Measurements from ENCODE around the gene CD59.

Gene CD59

GRCh38 chr11:33668951-33669596 lies 67.1 kb downstream of the CD59 start:
- H3K36me3 ChIP-seq (ENCODE audit: low read depth) = no peaks in the 10 kb centered on the region
- DNase-seq (ENCODE audit: low spot score) (no peak), ATAC-seq (ENCODE audit: low read depth) (no peak)
- no peaks in the 10 kb centered on the region for H3K27me3 ChIP-seq (ENCODE audit: insufficient read depth, poor library complexity, severe bottlenecking)
- TF ChIP-seq CTCF (IDR thresholded peaks at IDR 0.05; ENCODE audit: poor library complexity, severe bottlenecking) = no peak
- H3K9me3 ChIP-seq (ENCODE audit: severe bottlenecking) = no peaks in the 10 kb centered on the region
- H3K27ac ChIP-seq (ENCODE audit: poor library complexity, severe bottlenecking) = no peak overlapping the region
- H3K4me1 ChIP-seq (ENCODE audit: insufficient read depth, poor library complexity, severe bottlenecking) = peaks cover 2% of the 10 kb centered on the region
- no peak overlapping the region for H3K4me3 ChIP-seq (ENCODE audit: severe bottlenecking)

GRCh38 chr11:33668468-33668825 lies 67.8 kb downstream of the CD59 start:
- ATAC-seq (ENCODE audit: low read depth) = no peak

GRCh38 chr11:33667819-33668467 lies 68.3 kb downstream of the CD59 start:
- Histone ChIP-seq H3K4me1 (ENCODE audit: insufficient read depth, poor library complexity, severe bottlenecking) (peaks cover 2% of the 10 kb centered on the region), H3K27me3 (ENCODE audit: insufficient read depth, poor library complexity, severe bottlenecking) (no peaks in the 10 kb centered on the region), H3K27ac (ENCODE audit: poor library complexity, severe bottlenecking) (no peak overlapping the region), H3K9me3 (ENCODE audit: severe bottlenecking) (no peaks in the 10 kb centered on the region), H3K4me3 (ENCODE audit: severe bottlenecking) (no peak overlapping the region), H3K36me3 (ENCODE audit: low read depth) (no peaks in the 10 kb centered on the region)
- no peak for TF ChIP-seq CTCF (IDR thresholded peaks at IDR 0.05; ENCODE audit: poor library complexity, severe bottlenecking)
- DNase-seq (ENCODE audit: low spot score) (no peak), ATAC-seq (ENCODE audit: low read depth) (no peak)

More at GRCh38 chr11:33668468-33668825, 67.8 kb downstream of the CD59 start:
- H3K27me3 ChIP-seq (ENCODE audit: insufficient read depth, poor library complexity, severe bottlenecking) = no peaks in the 10 kb centered on the region
- no peak overlapping the region for H3K4me3 ChIP-seq (ENCODE audit: severe bottlenecking)
- TF ChIP-seq CTCF (IDR thresholded peaks at IDR 0.05; ENCODE audit: poor library complexity, severe bottlenecking) = no peak
- no peaks in the 10 kb centered on the region for H3K36me3 ChIP-seq (ENCODE audit: low read depth)
- no peaks in the 10 kb centered on the region for H3K9me3 ChIP-seq (ENCODE audit: severe bottlenecking)
- no peak overlapping the region for H3K27ac ChIP-seq (ENCODE audit: poor library complexity, severe bottlenecking)
- DNase-seq (ENCODE audit: low spot score) = no peak
- H3K4me1 ChIP-seq (ENCODE audit: insufficient read depth, poor library complexity, severe bottlenecking) = peaks cover 2% of the 10 kb centered on the region

- Histone ChIP-seq H3K4me1 (ENCODE audit: insufficient read depth, poor library complexity, severe bottlenecking) (peaks cover 2% of the 10 kb centered on the region), H3K27me3 (ENCODE audit: insufficient read depth, poor library complexity, severe bottlenecking) (no peaks in the 10 kb centered on the region), H3K27ac (ENCODE audit: poor library complexity, severe bottlenecking) (no peak overlapping the region), H3K9me3 (ENCODE audit: severe bottlenecking) (no peaks in the 10 kb centered on the region), H3K36me3 (ENCODE audit: low read depth) (no peaks in the 10 kb centered on the region), H3K4me3 (ENCODE audit: severe bottlenecking) (no peak overlapping the region)
- TF ChIP-seq CTCF (IDR thresholded peaks at IDR 0.05; ENCODE audit: poor library complexity, severe bottlenecking) = no peak
- no peak for ATAC-seq (ENCODE audit: low read depth)
- no peak for DNase-seq (ENCODE audit: low spot score)
Measured at GRCh38 chr11:33665350-33666106, 70.7 kb downstream of the CD59 start.
